Measurements from ENCODE around the gene GYPB.
"Not testable (repeated sequence)": the region's sequence is repeated elsewhere in the genome, so short reads cannot be mapped to it uniquely, and the experiment has no call there.

DNA sequence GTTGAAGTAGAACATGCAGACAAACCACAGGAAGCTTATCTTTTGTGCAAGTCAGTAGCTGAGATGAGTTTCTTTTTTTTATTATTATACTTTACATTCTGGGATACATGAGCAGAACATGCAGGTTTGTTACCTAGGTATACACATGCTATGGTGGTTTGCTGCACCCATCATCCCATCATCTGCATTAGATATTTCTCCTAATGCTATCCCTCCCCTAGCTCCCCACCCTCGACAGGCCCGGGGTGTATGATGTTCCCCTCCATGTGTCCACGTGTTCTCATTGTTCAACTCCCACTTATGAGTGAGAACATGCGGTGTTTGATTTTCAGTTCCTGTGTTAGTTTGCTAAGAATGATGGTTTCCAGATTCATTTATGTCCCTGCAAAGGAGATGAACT is 11.5 kb upstream of the GYPB start:
- TF ChIP-seq CTCF (conservative IDR thresholded peaks at IDR 0.05 in 1 of 2, IDR thresholded peaks at IDR 0.05 in 1 of 2; ENCODE audit: low read depth in 1 of 2, low read length in 2 of 2); EZH2 (IDR thresholded peaks at IDR 0.05; ENCODE audit: low read length, missing control alignments): not testable (repeated sequence)

Data from fibroblast of lung (primary cell).